MM.1S (cell line): ENCODE results near the gene KIAA1958.

Experiments
- DNase-seq: peaks from one replicate; pipeline ENCODE4 v3.0.0-alpha.2; 2015
- H2AFZ ChIP-seq: fragments of 300-600 bp; sonication (generic); 2 replicates; pipeline ENCODE4 v1.6.0; 2016; ENCODE audit warnings: antibody characterized with exemption, low read length
- H3F3A ChIP-seq: fragments of 300-600 bp; sonication (generic); 2 replicates; pipeline ENCODE4 v1.6.1; 2016; ENCODE audit warnings: mild to moderate bottlenecking, antibody characterized with exemption, low read length, moderate library complexity, mixed read lengths; ENCODE audit not compliant: insufficient read depth
- H3K27ac ChIP-seq: fragments of 300-600 bp; sonication (generic); 2 replicates; pipeline ENCODE4 v1.5.1; 2016; ENCODE audit warnings: mild to moderate bottlenecking, low read length
- H3K27me3 ChIP-seq: fragments of 300-600 bp; sonication (generic); replicated peaks from 2 replicates; pipeline ENCODE4 v1.6.0; 2016; ENCODE audit warnings: low read length; ENCODE audit not compliant: insufficient read depth
- H3K36me3 ChIP-seq: fragments of 300-600 bp; sonication (generic); replicated peaks from 2 replicates; pipeline ENCODE4 v1.6.1; 2016; ENCODE audit warnings: mild to moderate bottlenecking, low read length, mixed read lengths; ENCODE audit not compliant: insufficient read depth
- H3K4me1 ChIP-seq: fragments of 300-600 bp; sonication (generic); 2 replicates; pipeline ENCODE4 v1.6.1; 2016; ENCODE audit warnings: low read length, mixed read lengths
- H3K4me2 ChIP-seq: fragments of 300-600 bp; sonication (generic); 2 replicates; pipeline ENCODE4 v1.6.0; 2016; ENCODE audit warnings: low read depth, low read length
- H3K4me3 ChIP-seq: fragments of 300-600 bp; sonication (generic); 2 replicates; pipeline ENCODE4 v1.5.1; 2016; ENCODE audit warnings: low read length, mixed read lengths
- H3K79me2 ChIP-seq: fragments of 300-600 bp; sonication (generic); 2 replicates; pipeline ENCODE4 v1.6.1; 2016; ENCODE audit warnings: mixed run types, low read length, mixed read lengths
- H3K9ac ChIP-seq: fragments of 300-600 bp; sonication (generic); 2 replicates; pipeline ENCODE4 v1.6.1; 2016; ENCODE audit warnings: low read length, mixed read lengths
- H3K9me2 ChIP-seq: fragments of 300-600 bp; sonication (generic); replicated peaks from 2 replicates; pipeline ENCODE4 v1.6.1; 2016; ENCODE audit warnings: mild to moderate bottlenecking, low read length, mixed read lengths; ENCODE audit not compliant: insufficient read depth
- H3K9me3 ChIP-seq: fragments of 300-600 bp; sonication (generic); replicated peaks from 2 replicates; pipeline ENCODE4 v1.6.1; 2016; ENCODE audit warnings: mild to moderate bottlenecking, low read length, mixed read lengths; ENCODE audit not compliant: insufficient read depth
- H4K20me1 ChIP-seq: fragments of 300-600 bp; sonication (generic); 2 replicates; pipeline ENCODE4 v1.6.1; 2016; ENCODE audit warnings: mild to moderate bottlenecking, low read length, moderate library complexity, mixed read lengths; ENCODE audit not compliant: insufficient read depth
- EZH2 ChIP-seq: fragments of 300-600 bp; sonication (generic); optimal IDR thresholded peaks from 2 replicates; pipeline ENCODE3; 2017; ENCODE audit warnings: low read depth, mild to moderate bottlenecking, antibody characterized with exemption, low read length, mixed read lengths
- EZH2phosphoT487 ChIP-seq: fragments of 300-600 bp; sonication (generic); IDR thresholded peaks from 2 replicates; pipeline ENCODE4 v1.6.1; 2018; ENCODE audit warnings: antibody characterized with exemption, low read length
- TF ChIP-seq, protein P1 (sequence below): fragments of 300-600 bp; sonication (generic); IDR thresholded peaks from 2 replicates; pipeline ENCODE4 v1.5.1; 2016; ENCODE audit warnings: antibody characterized with exemption, low read length, mixed read lengths

Gene KIAA1958

GRCh38 chr9:112664531-112664930, 177.9 kb downstream of the KIAA1958 start:
- no peak overlapping the region for H2AFZ ChIP-seq
- no peak overlapping the region for H3K9ac ChIP-seq
- H3K27me3 ChIP-seq, result no peaks in the 10 kb centered on the region
- no peaks in the 10 kb centered on the region for H3K36me3 ChIP-seq
- DNase-seq, result no peak
- TF ChIP-seq, protein P1, sequence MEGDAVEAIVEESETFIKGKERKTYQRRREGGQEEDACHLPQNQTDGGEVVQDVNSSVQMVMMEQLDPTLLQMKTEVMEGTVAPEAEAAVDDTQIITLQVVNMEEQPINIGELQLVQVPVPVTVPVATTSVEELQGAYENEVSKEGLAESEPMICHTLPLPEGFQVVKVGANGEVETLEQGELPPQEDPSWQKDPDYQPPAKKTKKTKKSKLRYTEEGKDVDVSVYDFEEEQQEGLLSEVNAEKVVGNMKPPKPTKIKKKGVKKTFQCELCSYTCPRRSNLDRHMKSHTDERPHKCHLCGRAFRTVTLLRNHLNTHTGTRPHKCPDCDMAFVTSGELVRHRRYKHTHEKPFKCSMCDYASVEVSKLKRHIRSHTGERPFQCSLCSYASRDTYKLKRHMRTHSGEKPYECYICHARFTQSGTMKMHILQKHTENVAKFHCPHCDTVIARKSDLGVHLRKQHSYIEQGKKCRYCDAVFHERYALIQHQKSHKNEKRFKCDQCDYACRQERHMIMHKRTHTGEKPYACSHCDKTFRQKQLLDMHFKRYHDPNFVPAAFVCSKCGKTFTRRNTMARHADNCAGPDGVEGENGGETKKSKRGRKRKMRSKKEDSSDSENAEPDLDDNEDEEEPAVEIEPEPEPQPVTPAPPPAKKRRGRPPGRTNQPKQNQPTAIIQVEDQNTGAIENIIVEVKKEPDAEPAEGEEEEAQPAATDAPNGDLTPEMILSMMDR, result no peak
- TF ChIP-seq EZH2, result no peak
- TF ChIP-seq EZH2phosphoT487, result no peak
- no peak overlapping the region for H3K4me3 ChIP-seq
- H3K9me3 ChIP-seq, result no peaks in the 10 kb centered on the region
- H4K20me1 ChIP-seq, result no peaks in the 10 kb centered on the region
- H3K9me2 ChIP-seq, result no peaks in the 10 kb centered on the region
- H3K79me2 ChIP-seq, result no peaks in the 10 kb centered on the region
- no peaks in the 10 kb centered on the region for H3F3A ChIP-seq
- H3K4me1 ChIP-seq, result no peaks in the 10 kb centered on the region
- no peak overlapping the region for H3K4me2 ChIP-seq
- no peak overlapping the region for H3K27ac ChIP-seq

DNA sequence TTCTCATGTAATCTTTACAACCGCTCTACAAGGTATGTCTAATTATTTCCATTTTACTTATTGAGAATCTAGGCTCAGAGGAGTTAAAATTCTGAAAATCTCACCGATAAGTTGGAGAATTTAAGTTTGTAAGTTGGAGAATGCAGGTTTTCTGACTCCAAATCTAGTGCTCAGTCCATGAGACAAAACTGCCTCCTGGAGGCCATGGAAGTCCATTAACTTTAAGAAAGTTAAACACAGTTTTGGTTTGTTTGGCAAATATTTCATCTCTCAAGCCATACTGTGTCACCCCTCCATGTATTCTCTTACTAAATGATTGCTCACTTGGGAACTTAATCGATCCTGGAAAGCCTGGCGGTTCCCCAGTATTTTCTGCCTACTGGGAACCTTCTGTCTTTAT, 178.7 kb downstream of the KIAA1958 start:
- no peak for DNase-seq

DNA sequence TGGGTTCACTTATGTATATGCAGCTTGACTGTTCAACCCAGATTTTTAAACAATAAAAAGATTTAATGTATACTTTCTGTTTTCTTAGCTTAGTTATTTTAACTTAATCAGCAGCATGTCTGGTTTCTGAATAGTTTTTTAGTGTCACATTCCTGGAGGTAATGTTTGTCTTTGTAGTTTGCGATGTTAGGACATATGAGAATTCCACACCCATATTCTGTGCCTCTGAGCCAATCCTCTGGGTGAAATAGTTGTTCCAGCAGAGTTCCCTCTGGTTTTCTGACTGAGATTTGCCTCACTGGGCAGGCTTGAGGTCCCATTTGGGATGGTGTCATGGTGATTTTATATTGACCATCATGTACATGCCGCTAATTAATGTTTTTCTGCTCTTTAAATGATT, 182.7 kb downstream of the KIAA1958 start:
- Histone ChIP-seq H3K36me3 (no peaks in the 10 kb centered on the region), H3K27me3 (no peaks in the 10 kb centered on the region), H3K9me2 (no peaks in the 10 kb centered on the region), H3K27ac (no peak overlapping the region), H3F3A (no peaks in the 10 kb centered on the region), H3K79me2 (no peaks in the 10 kb centered on the region), H4K20me1 (no peaks in the 10 kb centered on the region), H2AFZ (no peak overlapping the region), H3K4me1 (no peaks in the 10 kb centered on the region), H3K4me3 (no peak overlapping the region), H3K9me3 (no peaks in the 10 kb centered on the region), H3K9ac (no peak overlapping the region), H3K4me2 (no peak overlapping the region)
- TF ChIP-seq EZH2, result no peak
- TF ChIP-seq, protein P1, result no peak
- TF ChIP-seq EZH2phosphoT487, result no peak
- DNase-seq, result no peak

More for the DNA sequence above, 178.7 kb downstream of the KIAA1958 start:
- Histone ChIP-seq H4K20me1 (no peaks in the 10 kb centered on the region), H3K79me2 (no peaks in the 10 kb centered on the region), H3K27me3 (no peaks in the 10 kb centered on the region), H3K9me2 (no peaks in the 10 kb centered on the region), H2AFZ (no peak overlapping the region), H3K36me3 (no peaks in the 10 kb centered on the region), H3K27ac (no peak overlapping the region), H3K4me1 (no peaks in the 10 kb centered on the region), H3K4me3 (no peak overlapping the region), H3F3A (no peaks in the 10 kb centered on the region), H3K9ac (no peak overlapping the region), H3K9me3 (no peaks in the 10 kb centered on the region), H3K4me2 (no peak overlapping the region)
- TF ChIP-seq EZH2phosphoT487, result no peak
- no peak for TF ChIP-seq EZH2
- TF ChIP-seq, protein P1, result no peak
